ENCODE data around the gene CCDC102A.

DNA sequence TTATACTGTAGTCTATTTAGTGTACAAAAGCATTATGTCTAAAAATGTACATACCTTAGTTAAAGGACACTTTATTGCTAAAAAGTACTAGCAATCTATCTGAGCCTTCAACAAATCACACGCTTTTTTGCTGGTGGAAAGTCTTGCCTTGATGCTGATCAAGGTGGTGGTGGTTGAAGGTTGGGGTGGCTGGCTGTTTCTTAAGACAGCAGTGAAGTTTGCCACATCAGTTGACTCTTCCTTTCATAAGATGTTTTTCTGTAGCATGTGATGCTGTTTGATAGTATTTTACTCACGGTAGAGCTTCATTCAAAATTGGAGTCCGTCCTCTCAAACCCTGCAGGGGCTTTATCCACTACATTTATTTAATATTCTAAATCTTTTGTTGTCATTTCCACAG is 14.7 kb upstream of the CCDC102A start:
- TF ChIP-seq, protein P1, sequence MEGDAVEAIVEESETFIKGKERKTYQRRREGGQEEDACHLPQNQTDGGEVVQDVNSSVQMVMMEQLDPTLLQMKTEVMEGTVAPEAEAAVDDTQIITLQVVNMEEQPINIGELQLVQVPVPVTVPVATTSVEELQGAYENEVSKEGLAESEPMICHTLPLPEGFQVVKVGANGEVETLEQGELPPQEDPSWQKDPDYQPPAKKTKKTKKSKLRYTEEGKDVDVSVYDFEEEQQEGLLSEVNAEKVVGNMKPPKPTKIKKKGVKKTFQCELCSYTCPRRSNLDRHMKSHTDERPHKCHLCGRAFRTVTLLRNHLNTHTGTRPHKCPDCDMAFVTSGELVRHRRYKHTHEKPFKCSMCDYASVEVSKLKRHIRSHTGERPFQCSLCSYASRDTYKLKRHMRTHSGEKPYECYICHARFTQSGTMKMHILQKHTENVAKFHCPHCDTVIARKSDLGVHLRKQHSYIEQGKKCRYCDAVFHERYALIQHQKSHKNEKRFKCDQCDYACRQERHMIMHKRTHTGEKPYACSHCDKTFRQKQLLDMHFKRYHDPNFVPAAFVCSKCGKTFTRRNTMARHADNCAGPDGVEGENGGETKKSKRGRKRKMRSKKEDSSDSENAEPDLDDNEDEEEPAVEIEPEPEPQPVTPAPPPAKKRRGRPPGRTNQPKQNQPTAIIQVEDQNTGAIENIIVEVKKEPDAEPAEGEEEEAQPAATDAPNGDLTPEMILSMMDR (conservative IDR thresholded peaks at IDR 0.05): no peak
- TF ChIP-seq ZFX (IDR thresholded peaks at IDR 0.05): no peak

Measured in C4-2B (cell line).